NCI-H2081 (cell line): ENCODE results near the gene KPNA3.
"Not testable (repeated sequence)": the region's sequence is repeated elsewhere in the genome, so short reads cannot be mapped to it uniquely, and the experiment has no call there.

Experiments
- DNase-seq, 2 experiments: peaks; one replicate each; lab custom pipeline; 2025; lab: John Stamatoyannopoulos, UW

The KPNA3 gene

DNA sequence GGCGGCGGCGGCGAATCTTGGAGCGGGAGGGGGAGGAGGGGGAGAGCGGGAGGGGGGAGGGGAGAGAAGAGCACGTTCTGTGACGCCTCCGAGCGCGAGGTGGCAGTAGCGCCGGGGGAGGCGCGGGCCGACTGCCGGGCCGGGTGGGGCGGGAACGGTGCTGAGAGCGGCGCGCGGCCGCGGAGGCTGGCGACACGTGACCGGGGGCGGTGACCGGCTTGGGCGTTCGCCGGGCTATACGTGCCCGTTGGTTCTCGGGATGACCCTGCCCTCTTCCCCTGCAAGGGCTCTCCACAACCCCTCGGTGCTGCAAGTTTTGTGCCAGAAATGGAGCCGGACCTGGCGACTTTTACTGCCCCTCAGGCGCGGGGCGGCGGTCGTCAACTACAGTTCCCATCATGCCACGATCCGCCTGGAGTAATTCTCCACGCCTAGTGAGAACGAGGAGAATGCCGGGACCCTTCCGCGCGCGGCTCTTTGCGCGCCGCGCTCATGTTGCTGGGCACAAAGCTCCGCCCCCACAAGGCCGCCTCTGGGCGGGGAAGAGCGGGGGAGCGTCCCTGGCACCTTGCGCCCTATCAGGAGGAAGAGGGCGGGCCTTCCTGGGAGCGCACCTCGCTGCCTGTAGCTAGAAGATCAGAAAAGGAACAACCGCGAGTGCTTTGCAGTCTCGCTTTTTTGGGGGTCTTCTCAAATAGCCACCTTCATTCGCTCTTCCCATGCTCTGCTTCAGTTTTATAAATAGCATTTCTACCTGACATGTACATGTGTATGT is at the start of gene KPNA3:
TSS of gene KPNA3 (minus strand) at position 133 of the 775 bp plus-strand sequence. CDS start 176 bp downstream, outside the sequence.
- peak; percentile 92 to 95 for DNase-seq

- no peak for DNase-seq
Observed at GRCh38 chr13:49841964-49842363, 49.5 kb upstream of the KPNA3 start.

DNA sequence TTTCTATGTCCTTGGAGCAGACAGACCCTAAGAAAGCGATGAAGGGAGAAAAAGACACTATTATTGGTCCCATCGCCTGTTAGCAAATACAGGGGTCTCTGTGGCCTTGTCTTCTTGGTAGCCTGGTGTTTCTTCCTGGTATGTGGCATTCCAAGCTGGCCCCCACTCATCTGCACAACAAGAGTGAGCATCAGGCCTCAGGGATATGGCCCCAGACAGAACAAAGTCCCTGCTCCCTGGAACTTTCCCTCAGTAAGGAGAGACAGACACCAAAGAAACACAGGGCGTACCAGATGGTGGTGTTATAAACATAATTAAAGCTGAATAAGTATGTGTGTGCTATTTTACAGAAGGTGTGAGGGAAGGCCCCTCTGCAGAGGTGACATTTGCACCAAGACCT is 48.2 kb upstream of the KPNA3 start:
- no peak for DNase-seq

DNA sequence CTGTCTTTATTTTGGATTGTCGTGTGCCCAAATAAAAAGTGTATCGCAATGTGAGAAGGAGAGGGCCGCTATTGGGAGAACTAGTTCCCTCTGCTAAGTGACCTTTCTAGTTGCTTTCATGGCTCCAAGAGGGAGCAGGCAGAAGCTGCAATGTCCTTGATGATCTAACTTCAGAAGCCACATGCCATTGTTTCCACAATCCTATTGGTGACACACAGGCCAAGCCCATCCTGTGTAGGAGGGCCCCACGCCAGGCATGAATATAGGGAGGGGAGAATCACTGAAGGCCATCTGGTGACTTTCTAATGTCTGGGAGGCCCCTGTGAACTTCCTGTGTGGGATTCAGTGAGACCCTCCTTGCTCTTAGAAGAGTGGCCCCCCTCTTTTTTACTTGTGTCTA is 47.8 kb upstream of the KPNA3 start:
- DNase-seq = no peak

DNA sequence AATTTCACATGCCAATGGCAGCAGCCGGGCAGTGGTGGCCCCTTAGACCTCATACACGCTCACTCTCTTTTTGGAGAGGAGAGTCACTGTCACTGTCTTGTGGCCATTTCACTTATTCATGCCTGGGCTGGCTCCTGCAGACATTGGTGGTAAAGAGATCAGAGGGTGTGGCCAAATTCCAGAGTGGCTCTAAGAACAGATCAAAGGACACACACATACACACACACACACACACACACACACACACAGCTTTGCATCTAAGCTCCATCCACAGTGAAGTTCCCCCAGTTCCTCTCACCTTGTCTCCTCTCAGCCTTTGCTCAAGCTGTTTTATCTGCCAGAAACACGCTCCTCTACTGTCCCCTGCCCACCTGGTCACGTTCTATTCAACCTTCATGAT is 46.5 kb upstream of the KPNA3 start:
- DNase-seq = no peak

- DNase-seq = no peak
Observed at GRCh38 chr13:49836516-49836915, 44.0 kb upstream of the KPNA3 start.

GRCh38 chr13:49833402-49833801 is 40.9 kb upstream of the KPNA3 start:
- DNase-seq = no peak

DNA sequence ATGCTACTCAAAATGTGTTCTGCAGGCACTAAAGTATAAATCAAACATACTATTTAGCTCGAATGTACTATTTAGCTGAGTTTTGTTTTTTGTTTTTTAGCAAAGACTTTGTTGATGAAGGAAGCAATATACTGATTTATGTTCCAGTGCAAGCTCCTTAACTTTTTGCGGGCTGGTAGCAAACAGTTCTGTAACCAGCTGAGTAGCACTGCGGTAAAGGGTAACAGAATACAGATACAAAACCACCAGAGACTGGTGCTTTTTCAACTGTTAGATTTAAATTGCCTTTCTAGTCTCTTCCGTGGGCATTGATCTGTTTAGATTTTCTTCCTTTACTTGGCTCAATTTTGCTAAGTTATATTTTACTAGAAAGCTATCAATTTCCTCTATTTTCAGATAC is 39.0 kb upstream of the KPNA3 start:
- no peak for DNase-seq

- DNase-seq = no peak
Observed at GRCh38 chr13:49830721-49831120, 38.2 kb upstream of the KPNA3 start.

DNA sequence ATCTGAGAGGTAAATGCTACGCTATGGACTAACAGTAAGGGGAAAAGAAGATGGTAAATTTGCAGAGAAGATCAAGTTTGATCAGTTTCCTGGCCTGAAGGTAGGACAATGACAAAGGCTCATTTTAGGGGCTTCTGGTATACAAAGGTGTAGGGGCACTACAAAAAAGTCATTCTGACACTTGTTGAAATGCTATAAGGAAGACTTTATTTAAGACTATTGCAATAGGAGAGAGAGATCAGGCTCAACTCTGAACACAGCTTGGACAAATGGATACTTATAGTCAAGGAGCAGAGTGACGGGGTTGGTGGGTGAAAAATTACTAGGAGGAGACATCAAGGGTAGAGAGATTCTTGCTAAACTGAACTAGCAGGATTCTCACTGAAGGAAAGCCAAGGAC is 37.2 kb upstream of the KPNA3 start:
- DNase-seq = no peak

DNA sequence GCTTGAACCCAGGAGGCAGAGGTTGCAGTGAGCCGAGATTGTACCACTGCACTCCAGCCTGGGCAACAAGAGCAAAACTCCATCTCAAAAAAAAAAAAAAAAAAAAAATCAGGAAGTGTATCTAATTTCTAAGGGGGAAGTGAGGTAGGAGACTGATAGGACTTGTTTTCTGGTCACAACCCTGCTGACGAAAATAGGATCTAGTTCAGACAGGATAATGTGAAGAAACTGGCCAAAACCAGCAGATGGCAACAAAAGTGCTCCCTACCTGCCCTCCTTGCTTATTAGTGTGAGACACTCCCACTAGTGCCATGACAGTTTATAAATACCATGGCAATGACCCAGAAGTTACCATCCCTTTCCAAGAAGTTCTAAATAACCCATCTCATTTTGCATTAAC is 36.0 kb upstream of the KPNA3 start:
- DNase-seq = no peak

DNA sequence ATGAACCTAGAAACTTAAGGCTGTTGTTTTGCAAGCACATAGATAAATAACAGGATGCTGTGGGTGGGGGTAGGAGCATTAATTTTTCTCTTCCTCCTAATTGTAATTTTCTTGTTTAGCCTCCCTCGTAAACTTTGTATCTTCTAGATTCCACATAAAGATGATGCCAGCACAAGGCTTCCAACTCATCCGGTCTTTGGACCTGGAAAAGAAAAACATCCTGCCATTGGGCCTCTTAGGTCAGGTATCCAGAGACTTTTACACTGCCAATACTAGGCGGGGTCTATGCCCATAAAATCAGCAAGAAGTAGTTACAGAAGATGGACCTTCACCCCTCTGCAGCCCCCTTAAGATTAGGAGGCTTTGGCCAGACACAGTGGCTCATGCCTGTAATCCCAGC is 35.4 kb upstream of the KPNA3 start:
- DNase-seq = no peak

GRCh38 chr13:49827336-49827735 is 34.9 kb upstream of the KPNA3 start:
- DNase-seq = no peak

GRCh38 chr13:49821216-49822009 is 28.9 kb upstream of the KPNA3 start:
- no peak for DNase-seq

GRCh38 chr13:49820591-49821215 is 28.2 kb upstream of the KPNA3 start:
- DNase-seq = no peak

DNA sequence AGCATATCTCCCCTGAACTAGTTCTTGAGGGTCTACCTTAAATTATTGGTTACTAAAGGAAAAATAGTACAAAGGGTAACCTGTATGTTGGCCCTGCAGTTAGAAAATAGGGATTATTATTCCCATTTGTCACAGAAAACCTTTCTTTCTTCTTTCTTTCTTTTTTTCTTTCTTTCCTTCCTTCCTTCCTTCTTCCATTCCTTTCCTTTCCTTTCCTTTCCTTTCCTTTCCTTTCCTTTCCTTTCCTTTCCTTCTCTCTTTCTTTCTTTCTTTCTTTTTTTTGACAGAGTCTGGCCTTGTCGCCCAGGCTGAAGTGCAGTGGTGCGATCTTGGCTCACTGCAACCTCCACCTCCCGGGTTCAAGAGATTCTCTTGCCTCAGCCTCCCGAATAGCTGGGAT is 23.6 kb upstream of the KPNA3 start:
- not testable (repeated sequence) for DNase-seq

GRCh38 chr13:49814551-49815270 is 22.2 kb upstream of the KPNA3 start:
- DNase-seq = no peak

GRCh38 chr13:49812812-49813211 is 20.3 kb upstream of the KPNA3 start:
- DNase-seq = no peak

GRCh38 chr13:49811527-49811908 is 19.0 kb upstream of the KPNA3 start:
- no peak for DNase-seq

DNA sequence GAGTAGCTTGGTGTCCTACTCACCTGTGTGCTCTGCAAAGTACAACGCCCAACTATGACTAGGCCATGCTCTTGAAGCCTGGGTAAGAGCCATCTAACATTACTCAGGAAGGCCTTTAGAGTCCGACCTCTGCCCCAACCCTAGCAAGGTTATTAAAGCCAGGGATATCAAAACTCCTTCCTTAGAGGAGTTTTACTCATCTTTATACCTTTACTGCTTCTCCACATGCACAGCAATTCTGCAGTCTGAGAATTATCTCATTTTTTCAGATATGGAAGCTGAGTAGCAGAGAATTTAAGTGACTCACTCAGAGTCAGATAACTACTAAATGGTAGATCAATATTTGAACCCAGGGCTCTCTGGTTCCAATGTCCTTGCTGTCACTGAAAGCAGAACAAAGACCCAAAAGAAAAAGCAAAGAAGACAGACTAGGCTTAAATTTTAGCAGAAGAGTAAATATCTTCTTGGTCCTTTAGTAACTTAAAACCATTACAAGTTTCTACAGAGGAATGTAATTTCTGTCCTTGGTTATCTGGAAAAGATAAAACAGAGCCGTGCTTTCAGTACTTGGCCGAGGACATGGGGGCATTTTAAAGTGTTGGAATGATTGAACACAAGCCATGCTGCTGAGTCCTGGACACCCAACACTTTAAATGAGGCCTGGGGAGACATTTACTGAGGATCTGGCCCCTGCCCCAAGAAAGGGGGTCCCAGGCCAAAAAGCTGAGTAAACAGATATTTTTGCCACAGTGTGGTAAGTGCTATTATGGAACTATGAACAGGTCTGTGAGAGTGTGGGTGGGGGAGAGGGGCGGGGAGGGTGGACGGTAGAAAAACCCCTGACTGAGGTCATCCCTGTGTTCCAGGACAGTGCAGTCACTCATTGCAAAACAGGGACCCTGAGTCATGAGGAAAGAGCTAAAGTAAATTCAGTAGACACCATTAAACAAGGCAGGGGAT is 18.4 kb upstream of the KPNA3 start:
- no peak for DNase-seq

GRCh38 chr13:49807681-49808080 is 15.2 kb upstream of the KPNA3 start:
- no peak for DNase-seq
